H1 (cell line): ENCODE results near the gene RNF130. TPM values are rescaled to one million over a fixed set of nuclear protein-coding genes. Genes with fewer than 3 reads are reported as not detected.
A peak's percentile ranks its signal among the peaks of the same experiment; 100 is the strongest.

Experiments
- ASH2L ChIP-seq: fragments of 200-600, 300-600 bp; sonication (generic); IDR thresholded peaks from one replicate; pipeline ENCODE4 v1.7.1; 2017; ENCODE audit warnings: low read length
- CREB1 ChIP-seq: IDR thresholded peaks from 2 replicates; pipeline ENCODE4 v1.6.1; 2012; ENCODE audit warnings: inconsistent platforms
- CTBP2 ChIP-seq: IDR thresholded peaks from 2 replicates; pipeline ENCODE4 v1.7.0; 2011; ENCODE audit warnings: borderline replicate concordance, mild to moderate bottlenecking, moderate library complexity, mixed read lengths, low read length; ENCODE audit not compliant: insufficient read depth, insufficient read length
- FOSL1 ChIP-seq: IDR thresholded peaks from 2 replicates; pipeline ENCODE4 v1.6.1; 2011; ENCODE audit warnings: mild to moderate bottlenecking, low read depth, low read length, moderate library complexity; ENCODE audit not compliant: insufficient read depth
- SIN3A ChIP-seq, 2 experiments: IDR thresholded peaks in 1 of 2; conservative IDR thresholded peaks in 1 of 2; 2 replicates each; pipeline ENCODE4 v1.6.1; 2011 to 2012; ENCODE audit warnings: low read length in 2 of 2, improper control_type of control experiment in 1 of 2, low read depth in 1 of 2, mild to moderate bottlenecking in 1 of 2
- TBP ChIP-seq: IDR thresholded peaks from 2 replicates; pipeline ENCODE4 v1.6.1; 2011; ENCODE audit warnings: low read depth, low read length, improper control_type of control experiment
- ZNF274 ChIP-seq: IDR thresholded peaks from 2 replicates; pipeline ENCODE4 v1.7.0; 2012; ENCODE audit warnings: low read length, borderline replicate concordance; ENCODE audit errors: extremely low read depth
- polyA plus RNA-seq, 7 experiments: library from polyadenylated mRNA; depleted of rRNA in 3 of 7; stranded (reverse) in 5 of 7; unstranded in 2 of 7; fragments of >200 nt in 5 of 7; fragments of 200-250 nt in 2 of 7; gene quantifications; 1 replicate in 5 of 7; 2 replicates in 1 of 7; 4 replicates in 1 of 7; pipeline versions ENCODE4 v1.2.1 to v1.2.3, GENCODE V29; 2011 to 2013; ENCODE audit warnings: missing spikeins in 2 of 7, mixed read lengths in 2 of 7
- total RNA-seq: library from RNA; stranded (reverse); fragmentation: NEBNext Ultra II Directional; extraction: Animal tissue kit (Norgen Biotek cat#: 25700); gene quantifications from 2 replicates; pipeline ENCODE4 v1.2.1, GENCODE V29; 2021
- TF ChIP-seq, protein P1 (sequence below): fragments of 300-600 bp; sonication (generic); IDR thresholded peaks from 2 replicates; pipeline ENCODE4 v1.7.1; 2012; ENCODE audit warnings: low read length, moderate library complexity, mild to moderate bottlenecking, inconsistent platforms; ENCODE audit not compliant: insufficient replicate concordance
- TF ChIP-seq, protein P2 (sequence below): IDR thresholded peaks from 2 replicates; pipeline ENCODE4 v1.6.1; 2012; ENCODE audit warnings: inconsistent platforms

Gene RNF130
- total and polyA plus RNA-seq, 2 of the 8 experiments (the other 6 are each of a cell fraction or from before 2014, with no cell fraction given): 65.1 to 70.0 TPM

DNA sequence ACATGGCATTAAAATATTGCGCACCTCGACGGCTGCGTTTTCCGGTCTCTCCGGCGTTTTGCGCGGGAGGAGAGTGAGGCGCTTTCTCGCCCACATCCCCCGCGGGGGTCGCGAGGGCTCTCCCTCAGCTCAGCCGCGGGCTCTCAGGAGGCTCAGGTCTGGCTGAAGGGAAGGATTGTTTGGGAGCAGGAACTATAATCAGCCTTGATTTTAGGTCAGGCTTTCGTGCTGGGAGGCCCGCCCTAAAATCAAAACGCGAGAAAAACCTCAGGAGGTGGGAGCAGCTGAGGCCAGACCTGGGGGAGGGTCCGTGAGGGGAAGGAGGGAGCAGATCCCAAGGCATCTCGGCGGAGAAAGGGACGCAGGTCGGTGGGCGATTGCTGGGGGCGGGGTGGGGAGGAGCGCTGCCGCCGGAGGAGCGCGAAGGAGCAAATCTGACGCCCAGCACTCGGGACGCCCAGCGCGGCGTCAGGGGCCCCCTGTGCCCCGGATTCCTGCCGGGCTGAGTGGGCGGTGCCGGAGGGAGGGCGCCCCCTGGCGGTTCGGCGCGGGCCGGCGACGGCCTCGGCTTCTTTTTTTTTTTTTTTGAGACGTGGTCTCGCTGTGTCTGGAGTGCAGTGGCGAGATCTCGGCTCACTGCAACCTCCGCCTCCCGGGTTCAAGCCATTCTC, 18.7 kb upstream of the RNF130 start (continued):
- TF ChIP-seq, protein P1, sequence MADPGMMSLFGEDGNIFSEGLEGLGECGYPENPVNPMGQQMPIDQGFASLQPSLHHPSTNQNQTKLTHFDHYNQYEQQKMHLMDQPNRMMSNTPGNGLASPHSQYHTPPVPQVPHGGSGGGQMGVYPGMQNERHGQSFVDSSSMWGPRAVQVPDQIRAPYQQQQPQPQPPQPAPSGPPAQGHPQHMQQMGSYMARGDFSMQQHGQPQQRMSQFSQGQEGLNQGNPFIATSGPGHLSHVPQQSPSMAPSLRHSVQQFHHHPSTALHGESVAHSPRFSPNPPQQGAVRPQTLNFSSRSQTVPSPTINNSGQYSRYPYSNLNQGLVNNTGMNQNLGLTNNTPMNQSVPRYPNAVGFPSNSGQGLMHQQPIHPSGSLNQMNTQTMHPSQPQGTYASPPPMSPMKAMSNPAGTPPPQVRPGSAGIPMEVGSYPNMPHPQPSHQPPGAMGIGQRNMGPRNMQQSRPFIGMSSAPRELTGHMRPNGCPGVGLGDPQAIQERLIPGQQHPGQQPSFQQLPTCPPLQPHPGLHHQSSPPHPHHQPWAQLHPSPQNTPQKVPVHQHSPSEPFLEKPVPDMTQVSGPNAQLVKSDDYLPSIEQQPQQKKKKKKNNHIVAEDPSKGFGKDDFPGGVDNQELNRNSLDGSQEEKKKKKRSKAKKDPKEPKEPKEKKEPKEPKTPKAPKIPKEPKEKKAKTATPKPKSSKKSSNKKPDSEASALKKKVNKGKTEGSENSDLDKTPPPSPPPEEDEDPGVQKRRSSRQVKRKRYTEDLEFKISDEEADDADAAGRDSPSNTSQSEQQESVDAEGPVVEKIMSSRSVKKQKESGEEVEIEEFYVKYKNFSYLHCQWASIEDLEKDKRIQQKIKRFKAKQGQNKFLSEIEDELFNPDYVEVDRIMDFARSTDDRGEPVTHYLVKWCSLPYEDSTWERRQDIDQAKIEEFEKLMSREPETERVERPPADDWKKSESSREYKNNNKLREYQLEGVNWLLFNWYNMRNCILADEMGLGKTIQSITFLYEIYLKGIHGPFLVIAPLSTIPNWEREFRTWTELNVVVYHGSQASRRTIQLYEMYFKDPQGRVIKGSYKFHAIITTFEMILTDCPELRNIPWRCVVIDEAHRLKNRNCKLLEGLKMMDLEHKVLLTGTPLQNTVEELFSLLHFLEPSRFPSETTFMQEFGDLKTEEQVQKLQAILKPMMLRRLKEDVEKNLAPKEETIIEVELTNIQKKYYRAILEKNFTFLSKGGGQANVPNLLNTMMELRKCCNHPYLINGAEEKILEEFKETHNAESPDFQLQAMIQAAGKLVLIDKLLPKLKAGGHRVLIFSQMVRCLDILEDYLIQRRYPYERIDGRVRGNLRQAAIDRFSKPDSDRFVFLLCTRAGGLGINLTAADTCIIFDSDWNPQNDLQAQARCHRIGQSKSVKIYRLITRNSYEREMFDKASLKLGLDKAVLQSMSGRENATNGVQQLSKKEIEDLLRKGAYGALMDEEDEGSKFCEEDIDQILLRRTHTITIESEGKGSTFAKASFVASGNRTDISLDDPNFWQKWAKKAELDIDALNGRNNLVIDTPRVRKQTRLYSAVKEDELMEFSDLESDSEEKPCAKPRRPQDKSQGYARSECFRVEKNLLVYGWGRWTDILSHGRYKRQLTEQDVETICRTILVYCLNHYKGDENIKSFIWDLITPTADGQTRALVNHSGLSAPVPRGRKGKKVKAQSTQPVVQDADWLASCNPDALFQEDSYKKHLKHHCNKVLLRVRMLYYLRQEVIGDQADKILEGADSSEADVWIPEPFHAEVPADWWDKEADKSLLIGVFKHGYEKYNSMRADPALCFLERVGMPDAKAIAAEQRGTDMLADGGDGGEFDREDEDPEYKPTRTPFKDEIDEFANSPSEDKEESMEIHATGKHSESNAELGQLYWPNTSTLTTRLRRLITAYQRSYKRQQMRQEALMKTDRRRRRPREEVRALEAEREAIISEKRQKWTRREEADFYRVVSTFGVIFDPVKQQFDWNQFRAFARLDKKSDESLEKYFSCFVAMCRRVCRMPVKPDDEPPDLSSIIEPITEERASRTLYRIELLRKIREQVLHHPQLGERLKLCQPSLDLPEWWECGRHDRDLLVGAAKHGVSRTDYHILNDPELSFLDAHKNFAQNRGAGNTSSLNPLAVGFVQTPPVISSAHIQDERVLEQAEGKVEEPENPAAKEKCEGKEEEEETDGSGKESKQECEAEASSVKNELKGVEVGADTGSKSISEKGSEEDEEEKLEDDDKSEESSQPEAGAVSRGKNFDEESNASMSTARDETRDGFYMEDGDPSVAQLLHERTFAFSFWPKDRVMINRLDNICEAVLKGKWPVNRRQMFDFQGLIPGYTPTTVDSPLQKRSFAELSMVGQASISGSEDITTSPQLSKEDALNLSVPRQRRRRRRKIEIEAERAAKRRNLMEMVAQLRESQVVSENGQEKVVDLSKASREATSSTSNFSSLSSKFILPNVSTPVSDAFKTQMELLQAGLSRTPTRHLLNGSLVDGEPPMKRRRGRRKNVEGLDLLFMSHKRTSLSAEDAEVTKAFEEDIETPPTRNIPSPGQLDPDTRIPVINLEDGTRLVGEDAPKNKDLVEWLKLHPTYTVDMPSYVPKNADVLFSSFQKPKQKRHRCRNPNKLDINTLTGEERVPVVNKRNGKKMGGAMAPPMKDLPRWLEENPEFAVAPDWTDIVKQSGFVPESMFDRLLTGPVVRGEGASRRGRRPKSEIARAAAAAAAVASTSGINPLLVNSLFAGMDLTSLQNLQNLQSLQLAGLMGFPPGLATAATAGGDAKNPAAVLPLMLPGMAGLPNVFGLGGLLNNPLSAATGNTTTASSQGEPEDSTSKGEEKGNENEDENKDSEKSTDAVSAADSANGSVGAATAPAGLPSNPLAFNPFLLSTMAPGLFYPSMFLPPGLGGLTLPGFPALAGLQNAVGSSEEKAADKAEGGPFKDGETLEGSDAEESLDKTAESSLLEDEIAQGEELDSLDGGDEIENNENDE: no peak
- TF ChIP-seq ZNF274: no peak
- peak; percentile 74 for TF ChIP-seq CREB1
- no peak for TF ChIP-seq FOSL1
- no peak for TF ChIP-seq CTBP2
- peak; percentile 69 for TF ChIP-seq ASH2L
- no peak; a peak in 1 of 4 replicates for TF ChIP-seq SIN3A (conservative IDR thresholded peaks at IDR 0.05 in 1 of 2, IDR thresholded peaks at IDR 0.05 in 1 of 2; ENCODE audit: low read depth in 1 of 2, low read length in 2 of 2)
- TF ChIP-seq, protein P2, sequence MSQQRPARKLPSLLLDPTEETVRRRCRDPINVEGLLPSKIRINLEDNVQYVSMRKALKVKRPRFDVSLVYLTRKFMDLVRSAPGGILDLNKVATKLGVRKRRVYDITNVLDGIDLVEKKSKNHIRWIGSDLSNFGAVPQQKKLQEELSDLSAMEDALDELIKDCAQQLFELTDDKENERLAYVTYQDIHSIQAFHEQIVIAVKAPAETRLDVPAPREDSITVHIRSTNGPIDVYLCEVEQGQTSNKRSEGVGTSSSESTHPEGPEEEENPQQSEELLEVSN: peak; percentile 90
- no peak for TF ChIP-seq TBP
